NCI-H69 (cell line): ENCODE data around the gene HDGF.
A peak's percentile ranks its signal among the peaks of the same experiment; 100 is the strongest.

ENCODE experiments used
- DNase-seq: peaks from one replicate; lab custom pipeline; 2025; lab: John Stamatoyannopoulos, UW

The HDGF gene

GRCh38 chr1:156746728-156747631 is 4.5 kb downstream of the HDGF start:
- DNase-seq = peak; percentile 96

GRCh38 chr1:156746406-156746727 is 5.1 kb downstream of the HDGF start:
- DNase-seq = no peak

- no peak for DNase-seq
Measured at GRCh38 chr1:156745881-156746280, 5.6 kb downstream of the HDGF start.

GRCh38 chr1:156744786-156745419 is 6.6 kb downstream of the HDGF start:
- no peak for DNase-seq

- no peak for DNase-seq
Measured at GRCh38 chr1:156744344-156744743, 7.1 kb downstream of the HDGF start.

- no peak for DNase-seq
Measured at GRCh38 chr1:156743367-156744302, 7.8 kb downstream of the HDGF start.

- DNase-seq = no peak
Measured at GRCh38 chr1:156742801-156743200, 8.7 kb downstream of the HDGF start.

GRCh38 chr1:156742017-156742416 is 9.5 kb downstream of the HDGF start:
- DNase-seq = no peak

- no peak for DNase-seq
Measured at GRCh38 chr1:156741481-156741983, 9.9 kb downstream of the HDGF start.

- peak; percentile 100 for DNase-seq
Measured at GRCh38 chr1:156740741-156741480, 10.6 kb downstream of the HDGF start, which contains the start of gene MRPL24. TSS of gene MRPL24 (minus strand) at chr1:156741088. CDS start at chr1:156738704, 2,384 bp downstream.

- DNase-seq = peak; percentile 64
Measured at GRCh38 chr1:156740237-156740740, 11.2 kb downstream of the HDGF start.

- DNase-seq = no peak
Measured at GRCh38 chr1:156738916-156739315, 12.6 kb downstream of the HDGF start.

GRCh38 chr1:156738407-156738806 is 13.1 kb downstream of the HDGF start:
- no peak for DNase-seq

- no peak for DNase-seq
Measured at GRCh38 chr1:156733989-156734584, 17.4 kb downstream of the HDGF start.

- DNase-seq = peak; percentile 99
Measured at GRCh38 chr1:156728599-156729462, 22.6 kb downstream of the HDGF start, which contains the start of gene ISG20L2. TSS of gene ISG20L2 (minus strand) at chr1:156728766. CDS start at chr1:156727652, 1,114 bp downstream.

GRCh38 chr1:156727926-156728598 is 23.4 kb downstream of the HDGF start, which contains the start of gene METTL25B:
TSS of gene METTL25B (plus strand) at chr1:156728469. CDS start at chr1:156729105, 636 bp downstream.
- DNase-seq = peak; percentile 95

GRCh38 chr1:156727492-156727891 is 24.0 kb downstream of the HDGF start:
- no peak for DNase-seq

- peak; percentile 77 for DNase-seq
Measured at GRCh38 chr1:156726549-156727226, 24.8 kb downstream of the HDGF start.
